ENCODE results near the gene SAP30.

- TF ChIP-seq, protein P1, sequence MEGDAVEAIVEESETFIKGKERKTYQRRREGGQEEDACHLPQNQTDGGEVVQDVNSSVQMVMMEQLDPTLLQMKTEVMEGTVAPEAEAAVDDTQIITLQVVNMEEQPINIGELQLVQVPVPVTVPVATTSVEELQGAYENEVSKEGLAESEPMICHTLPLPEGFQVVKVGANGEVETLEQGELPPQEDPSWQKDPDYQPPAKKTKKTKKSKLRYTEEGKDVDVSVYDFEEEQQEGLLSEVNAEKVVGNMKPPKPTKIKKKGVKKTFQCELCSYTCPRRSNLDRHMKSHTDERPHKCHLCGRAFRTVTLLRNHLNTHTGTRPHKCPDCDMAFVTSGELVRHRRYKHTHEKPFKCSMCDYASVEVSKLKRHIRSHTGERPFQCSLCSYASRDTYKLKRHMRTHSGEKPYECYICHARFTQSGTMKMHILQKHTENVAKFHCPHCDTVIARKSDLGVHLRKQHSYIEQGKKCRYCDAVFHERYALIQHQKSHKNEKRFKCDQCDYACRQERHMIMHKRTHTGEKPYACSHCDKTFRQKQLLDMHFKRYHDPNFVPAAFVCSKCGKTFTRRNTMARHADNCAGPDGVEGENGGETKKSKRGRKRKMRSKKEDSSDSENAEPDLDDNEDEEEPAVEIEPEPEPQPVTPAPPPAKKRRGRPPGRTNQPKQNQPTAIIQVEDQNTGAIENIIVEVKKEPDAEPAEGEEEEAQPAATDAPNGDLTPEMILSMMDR (conservative IDR thresholded peaks at IDR 0.05; ENCODE audit: low read depth in 2 of 2), result no peak
- TF ChIP-seq POLR2AphosphoS5 (IDR thresholded peaks at IDR 0.05; ENCODE audit: low read depth), result no peak
- no peak for TF ChIP-seq EZH2 (IDR thresholded peaks at IDR 0.05; ENCODE audit: low read depth, unreplicated experiment)
- no peak for TF ChIP-seq ZNF331 (CRISPR knock-in tag; IDR thresholded peaks at IDR 0.05; ENCODE audit: low read depth)
- TF ChIP-seq, protein P2, sequence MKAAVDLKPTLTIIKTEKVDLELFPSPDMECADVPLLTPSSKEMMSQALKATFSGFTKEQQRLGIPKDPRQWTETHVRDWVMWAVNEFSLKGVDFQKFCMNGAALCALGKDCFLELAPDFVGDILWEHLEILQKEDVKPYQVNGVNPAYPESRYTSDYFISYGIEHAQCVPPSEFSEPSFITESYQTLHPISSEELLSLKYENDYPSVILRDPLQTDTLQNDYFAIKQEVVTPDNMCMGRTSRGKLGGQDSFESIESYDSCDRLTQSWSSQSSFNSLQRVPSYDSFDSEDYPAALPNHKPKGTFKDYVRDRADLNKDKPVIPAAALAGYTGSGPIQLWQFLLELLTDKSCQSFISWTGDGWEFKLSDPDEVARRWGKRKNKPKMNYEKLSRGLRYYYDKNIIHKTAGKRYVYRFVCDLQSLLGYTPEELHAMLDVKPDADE (IDR thresholded peaks at IDR 0.05), result no peak
- TF ChIP-seq EZH2phosphoT487 (IDR thresholded peaks at IDR 0.05; ENCODE audit: unreplicated experiment), result no peak
- TF ChIP-seq, protein P3, sequence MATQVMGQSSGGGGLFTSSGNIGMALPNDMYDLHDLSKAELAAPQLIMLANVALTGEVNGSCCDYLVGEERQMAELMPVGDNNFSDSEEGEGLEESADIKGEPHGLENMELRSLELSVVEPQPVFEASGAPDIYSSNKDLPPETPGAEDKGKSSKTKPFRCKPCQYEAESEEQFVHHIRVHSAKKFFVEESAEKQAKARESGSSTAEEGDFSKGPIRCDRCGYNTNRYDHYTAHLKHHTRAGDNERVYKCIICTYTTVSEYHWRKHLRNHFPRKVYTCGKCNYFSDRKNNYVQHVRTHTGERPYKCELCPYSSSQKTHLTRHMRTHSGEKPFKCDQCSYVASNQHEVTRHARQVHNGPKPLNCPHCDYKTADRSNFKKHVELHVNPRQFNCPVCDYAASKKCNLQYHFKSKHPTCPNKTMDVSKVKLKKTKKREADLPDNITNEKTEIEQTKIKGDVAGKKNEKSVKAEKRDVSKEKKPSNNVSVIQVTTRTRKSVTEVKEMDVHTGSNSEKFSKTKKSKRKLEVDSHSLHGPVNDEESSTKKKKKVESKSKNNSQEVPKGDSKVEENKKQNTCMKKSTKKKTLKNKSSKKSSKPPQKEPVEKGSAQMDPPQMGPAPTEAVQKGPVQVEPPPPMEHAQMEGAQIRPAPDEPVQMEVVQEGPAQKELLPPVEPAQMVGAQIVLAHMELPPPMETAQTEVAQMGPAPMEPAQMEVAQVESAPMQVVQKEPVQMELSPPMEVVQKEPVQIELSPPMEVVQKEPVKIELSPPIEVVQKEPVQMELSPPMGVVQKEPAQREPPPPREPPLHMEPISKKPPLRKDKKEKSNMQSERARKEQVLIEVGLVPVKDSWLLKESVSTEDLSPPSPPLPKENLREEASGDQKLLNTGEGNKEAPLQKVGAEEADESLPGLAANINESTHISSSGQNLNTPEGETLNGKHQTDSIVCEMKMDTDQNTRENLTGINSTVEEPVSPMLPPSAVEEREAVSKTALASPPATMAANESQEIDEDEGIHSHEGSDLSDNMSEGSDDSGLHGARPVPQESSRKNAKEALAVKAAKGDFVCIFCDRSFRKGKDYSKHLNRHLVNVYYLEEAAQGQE (IDR thresholded peaks at IDR 0.05; ENCODE audit: unreplicated experiment), result no peak
Observed at GRCh38 chr4:173346074-173346473, 24.7 kb upstream of the SAP30 start.

Data from GM23338 (cell line).